NCI-H2171 treated with DMSO at 0.1 percent for 48 hours (cell line): Measurements from ENCODE around the gene HMGN2.

Experiments used
- DNase-seq: peaks from one replicate; lab custom pipeline; 2025; lab: John Stamatoyannopoulos, UW

The HMGN2 gene

GRCh38 chr1:26472320-26472900 is at the start of gene HMGN2:
Gene HMGN2, plus strand, starts transcription at chr1:26472440. Its CDS starts 173 bp downstream, at chr1:26472613.
- DNase-seq = no peak

DNA sequence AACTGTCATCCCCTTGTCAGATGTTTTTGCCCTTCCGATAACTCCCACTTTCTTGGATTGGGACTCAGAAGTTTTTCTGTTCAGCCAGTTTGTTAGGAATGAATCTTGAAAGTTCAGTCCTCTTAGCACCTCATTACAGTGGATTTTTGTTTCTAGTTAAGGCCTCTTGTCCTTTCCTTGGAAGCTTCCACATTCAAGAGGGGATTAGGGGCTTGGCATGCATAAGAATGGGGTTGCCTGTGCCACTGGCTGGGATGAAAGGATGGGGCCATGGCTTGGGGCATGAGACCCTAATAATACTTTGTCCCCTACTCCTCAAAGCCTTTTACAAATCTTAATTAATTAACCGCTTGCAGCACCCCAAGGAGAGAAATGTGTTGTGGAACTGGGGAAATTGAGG is 42.5 kb upstream of the HMGN2 start:
- no peak for DNase-seq

- peak; percentile 98 for DNase-seq
Measured at GRCh38 chr1:26431979-26432695, 40.1 kb upstream of the HMGN2 start, which contains the start of gene DHDDS. Gene DHDDS, plus strand, starts transcription at chr1:26432321. Its CDS starts 625 bp downstream, at chr1:26432946.

- DNase-seq = no peak
Measured at GRCh38 chr1:26432793-26433192, 39.4 kb upstream of the HMGN2 start.

GRCh38 chr1:26434161-26434752 is 38.0 kb upstream of the HMGN2 start:
- peak; percentile 48 for DNase-seq

GRCh38 chr1:26438041-26438440 is 34.2 kb upstream of the HMGN2 start:
- DNase-seq = no peak

DNA sequence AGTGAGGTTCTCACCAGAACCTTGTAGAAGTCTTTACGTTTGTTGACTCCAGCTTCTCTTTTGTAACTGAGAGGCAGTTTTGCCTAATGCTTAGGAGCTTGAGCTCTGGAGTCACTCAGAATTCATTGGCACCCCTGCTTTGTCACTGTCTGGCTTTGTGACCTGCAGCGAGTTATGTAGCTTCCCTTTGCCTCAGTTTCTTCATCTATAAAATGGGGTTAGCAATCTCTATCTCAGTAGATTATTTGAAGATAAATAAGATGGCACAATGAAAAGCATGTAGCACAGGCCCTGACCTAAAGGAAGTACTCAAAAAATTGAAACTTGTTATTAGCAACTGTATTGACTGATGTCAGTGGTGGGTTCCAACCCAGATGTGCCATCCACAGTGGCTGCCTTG is 32.0 kb upstream of the HMGN2 start:
- DNase-seq = no peak

DNA sequence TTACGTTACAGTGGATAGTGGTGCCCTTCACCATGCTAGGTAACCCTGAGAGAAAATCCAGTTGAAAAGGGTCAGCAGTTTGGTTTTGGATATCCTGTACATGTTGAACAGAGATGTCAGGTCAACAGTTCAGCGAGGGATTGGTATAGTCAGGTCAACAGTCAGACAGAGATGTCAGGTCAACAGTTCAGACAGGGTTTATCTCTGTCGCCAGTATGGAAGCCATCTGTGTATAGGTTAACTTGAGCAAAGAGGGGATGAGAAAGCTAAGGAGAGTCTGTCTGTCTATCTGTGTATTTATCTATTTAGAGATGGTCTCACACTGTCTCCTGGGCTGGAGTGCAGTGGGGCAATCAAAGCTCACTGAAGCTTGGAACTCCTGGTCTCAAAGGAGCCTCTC is 22.4 kb upstream of the HMGN2 start:
- DNase-seq = no peak

DNA sequence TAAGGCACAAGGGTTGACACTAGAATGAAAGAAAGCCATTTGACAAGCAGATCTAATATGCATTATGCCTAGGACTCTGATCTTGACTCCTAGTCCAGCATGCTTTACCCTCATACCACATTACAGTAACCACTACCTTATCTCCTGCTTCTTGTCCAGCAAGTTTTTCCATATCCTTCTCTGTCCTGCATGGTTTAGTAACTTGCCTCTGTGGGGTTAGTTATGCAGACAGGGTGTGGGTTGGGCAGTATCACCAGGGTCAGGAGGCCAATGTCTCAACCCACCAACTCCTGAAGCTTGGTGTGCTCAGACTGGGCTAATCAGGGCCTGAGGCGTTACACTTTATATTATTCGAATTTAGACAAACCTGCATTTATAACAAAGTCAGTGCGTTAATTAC is 21.3 kb upstream of the HMGN2 start:
- DNase-seq = no peak

GRCh38 chr1:26452459-26453183 is 19.6 kb upstream of the HMGN2 start:
- DNase-seq = no peak

GRCh38 chr1:26459148-26459547 is 13.1 kb upstream of the HMGN2 start:
- DNase-seq = no peak

GRCh38 chr1:26459573-26460031 is 12.6 kb upstream of the HMGN2 start:
- no peak for DNase-seq

DNA sequence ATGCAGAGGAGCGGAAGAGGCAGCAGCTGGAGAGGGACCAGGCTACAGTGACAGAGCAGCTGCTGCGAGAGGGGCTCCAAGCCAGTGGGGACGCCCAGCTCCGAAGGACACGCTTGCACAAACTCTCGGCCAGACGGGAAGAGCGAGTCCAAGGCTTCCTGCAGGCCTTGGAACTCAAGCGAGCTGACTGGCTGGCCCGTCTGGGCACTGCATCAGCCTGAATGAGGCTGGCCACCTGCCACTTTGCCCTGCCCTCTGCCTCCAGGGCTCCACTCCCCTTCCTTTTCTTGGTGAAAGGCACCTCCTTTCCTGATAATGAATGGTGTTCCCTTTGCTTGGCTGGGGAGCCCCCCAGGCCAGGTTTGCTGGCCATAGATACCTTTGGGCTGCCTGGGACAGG is 3.3 kb upstream of the HMGN2 start:
- peak; percentile 30 for DNase-seq

DNA sequence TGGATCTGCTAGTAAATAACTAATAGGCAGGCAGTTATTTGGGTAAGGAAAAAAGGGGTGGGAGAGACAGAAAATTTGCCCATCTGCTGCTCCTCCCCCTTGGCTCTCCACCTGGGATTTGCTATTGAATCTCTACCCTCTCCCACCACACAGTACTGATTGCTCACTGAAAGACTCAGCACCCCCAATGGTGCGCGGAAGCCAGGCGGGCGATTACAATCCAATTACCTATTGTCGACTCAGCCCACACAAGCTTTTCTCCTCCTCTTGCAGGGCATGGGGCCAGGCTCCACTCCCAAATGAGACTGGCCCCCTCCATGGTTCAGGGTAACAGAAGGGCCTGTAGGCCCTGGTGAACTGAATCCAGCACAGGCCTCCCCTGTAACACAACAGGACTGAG is 2.7 kb upstream of the HMGN2 start:
- peak; percentile 54 for DNase-seq

DNA sequence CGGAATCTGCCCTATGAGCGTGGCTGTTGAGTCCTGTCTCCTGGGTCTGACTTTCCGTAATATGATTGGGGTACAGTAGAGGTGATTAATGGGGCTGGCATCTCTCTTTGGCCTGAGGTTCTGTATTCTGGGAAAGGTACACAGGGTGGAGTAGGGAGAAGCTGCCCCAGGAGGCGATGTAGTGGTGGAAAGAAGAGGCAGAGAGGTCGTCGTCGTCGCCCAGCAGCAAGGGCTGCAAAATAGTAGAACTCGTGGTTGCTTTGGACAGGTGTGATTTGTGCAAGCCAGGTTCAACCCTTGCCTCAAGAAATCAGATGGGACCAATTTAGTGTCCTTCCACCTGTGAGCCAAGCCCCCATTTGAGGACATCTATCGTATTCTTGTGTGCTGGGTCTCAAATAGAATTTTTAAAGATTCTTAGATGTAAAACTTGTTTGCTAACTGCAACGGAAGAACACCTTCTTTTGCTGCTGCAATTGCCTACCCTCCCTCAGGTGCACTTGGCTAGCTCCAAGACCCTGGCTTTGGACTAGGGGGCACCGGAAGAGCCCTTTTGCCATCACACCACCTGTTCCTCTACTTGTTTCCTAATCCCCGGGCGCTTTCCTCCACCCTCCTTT is 1.3 kb upstream of the HMGN2 start:
- DNase-seq = peak; percentile 68

- peak; percentile 89 for DNase-seq
Measured at GRCh38 chr1:26471498-26472319, 531 bp upstream of the HMGN2 start.

- peak; percentile 91 for DNase-seq
Measured at GRCh38 chr1:26472901-26473845, 933 bp downstream of the HMGN2 start.

GRCh38 chr1:26474818-26475217 is 2.6 kb downstream of the HMGN2 start:
- no peak for DNase-seq

DNA sequence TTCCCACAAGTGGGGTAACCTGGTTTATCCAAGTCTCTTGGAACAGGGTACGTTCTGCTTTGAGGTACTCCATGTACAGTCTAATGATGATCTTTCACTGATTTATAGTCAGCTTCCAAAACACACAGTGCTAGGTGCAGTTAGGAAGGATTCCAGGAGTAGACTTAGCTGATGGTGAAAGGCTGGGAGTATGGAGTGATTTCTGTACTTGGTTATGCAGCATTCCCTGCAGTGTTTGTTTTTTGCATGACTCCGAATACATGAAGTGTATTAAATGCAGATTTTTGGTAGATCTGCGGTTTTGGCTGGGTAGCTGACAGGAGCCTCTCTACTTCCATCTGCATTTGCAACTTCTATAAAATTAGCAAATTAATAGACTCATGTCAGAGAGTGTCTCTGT is 3.7 kb downstream of the HMGN2 start:
- DNase-seq = no peak

DNA sequence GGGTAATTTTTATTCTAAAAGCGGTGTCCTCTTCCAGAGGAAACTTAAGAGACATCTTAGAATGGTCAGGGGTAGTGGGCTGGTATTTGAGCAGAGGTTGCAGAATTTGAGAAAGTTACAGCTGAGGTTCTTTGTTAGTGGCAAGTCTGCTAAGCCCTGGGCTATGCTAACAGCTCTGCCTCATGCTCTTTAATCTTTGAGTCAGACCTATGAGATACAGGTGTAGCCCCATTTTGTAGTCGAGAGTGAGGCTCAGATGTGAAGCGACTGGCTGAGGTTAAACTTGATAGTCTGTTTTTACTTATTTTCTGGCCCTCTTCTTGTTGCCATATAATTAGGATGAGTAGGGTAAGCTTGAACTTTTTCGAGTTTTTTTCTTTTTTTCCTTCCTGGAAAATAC is 4.7 kb downstream of the HMGN2 start:
- no peak for DNase-seq
